NT2/D1 (cell line): ENCODE results near the gene ZNF524.

Source experiments
- YY1 ChIP-seq: IDR thresholded peaks from 2 replicates; pipeline ENCODE4 v1.6.1; 2011; ENCODE audit not compliant: insufficient read length, insufficient read depth
- ZNF274 ChIP-seq: IDR thresholded peaks from 2 replicates; pipeline ENCODE4 v1.6.1; 2011; ENCODE audit warnings: mild to moderate bottlenecking, low read depth, low read length

DNA sequence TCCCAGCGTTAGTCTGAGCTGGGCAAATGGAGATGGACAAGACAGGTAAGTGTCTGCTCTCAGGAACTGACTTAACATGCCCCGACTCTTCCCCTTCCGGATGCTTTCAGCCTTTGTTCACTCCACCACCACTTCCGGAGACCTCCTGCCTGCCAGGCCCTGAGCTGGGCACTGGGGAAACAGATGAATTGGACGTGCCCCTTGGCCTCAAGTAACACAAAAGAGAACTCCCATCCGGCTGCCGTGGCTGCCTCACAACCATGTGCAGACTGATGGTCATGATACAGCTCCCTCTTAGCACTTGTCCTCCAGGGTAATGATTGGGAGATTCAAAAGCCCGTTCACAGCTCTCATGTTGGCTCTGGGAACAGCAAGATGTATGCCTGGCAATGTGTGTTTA is 17.3 kb downstream of the ZNF524 start:
- TF ChIP-seq YY1 (no peak), ZNF274 (no peak)
